CD14-positive monocyte (primary cell): ENCODE results near the gene DENND5B. TPM values are rescaled to one million over a fixed set of nuclear protein-coding genes. Genes with fewer than 3 reads are reported as not detected.

Source experiments
- DNase-seq, 3 donors: peaks; one replicate each; pipeline ENCODE4 v3.0.0-alpha.2; 2011 to 2022
- H2AFZ ChIP-seq: 2 replicates; pipeline ENCODE4 v1.6.0; 2012; ENCODE audit warnings: mild to moderate bottlenecking, low read depth, low read length, inconsistent platforms; ENCODE audit not compliant: insufficient read depth, poor library complexity, severe bottlenecking
- H3K27ac ChIP-seq, 2 donors: 1 replicate in 1 of 2; 2 replicates in 1 of 2; pipeline ENCODE4 v1.5.1; 2012 to 2013; ENCODE audit warnings: low read length in 2 of 2, control low read depth in 1 of 2, inconsistent platforms in 1 of 2, low read depth in 1 of 2, mild to moderate bottlenecking in 1 of 2
- H3K27me3 ChIP-seq, 2 donors: one replicate each; pipeline versions ENCODE4 v1.6.0 to v1.6.1; 2011 to 2013; ENCODE audit warnings: low read length in 2 of 2; ENCODE audit not compliant: control insufficient read depth in 2 of 2, insufficient read depth in 2 of 2
- H3K36me3 ChIP-seq, 2 donors: replicated peaks in 1 of 2; 1 replicate in 1 of 2; 2 replicates in 1 of 2; pipeline versions ENCODE4 v1.5.1 to v1.6.1; 2012 to 2013; ENCODE audit warnings: low read length in 2 of 2, control low read depth in 1 of 2, inconsistent platforms in 1 of 2, mild to moderate bottlenecking in 1 of 2; ENCODE audit not compliant: insufficient read depth in 2 of 2, control insufficient read depth in 1 of 2
- H3K4me1 ChIP-seq, 2 donors: 1 replicate in 1 of 2; 2 replicates in 1 of 2; pipeline versions ENCODE4 v1.5.1 to v1.6.1; 2012 to 2013; ENCODE audit warnings: low read length in 2 of 2, control low read depth in 1 of 2, inconsistent platforms in 1 of 2, mild to moderate bottlenecking in 1 of 2, moderate library complexity in 1 of 2; ENCODE audit not compliant: insufficient read depth in 2 of 2, control insufficient read depth in 1 of 2
- H3K4me2 ChIP-seq: replicated peaks from 2 replicates; pipeline ENCODE3; 2012; ENCODE audit warnings: low read length, moderate library complexity, mild to moderate bottlenecking; ENCODE audit not compliant: poor library complexity, severe bottlenecking; ENCODE audit errors: extremely low read depth
- H3K4me3 ChIP-seq, 3 experiments: fragments of 200-600 bp in 1 of 3; sonication (generic) in 1 of 3; replicated peaks in 1 of 3; 1 replicate in 2 of 3; 2 replicates in 1 of 3; pipeline ENCODE4 v1.5.1; 2011 to 2013; ENCODE audit warnings: low read length in 3 of 3, mild to moderate bottlenecking in 3 of 3, control low read depth in 2 of 3, low read depth in 2 of 3, inconsistent platforms in 1 of 3, moderate library complexity in 1 of 3
- H3K79me2 ChIP-seq: 2 replicates; pipeline ENCODE4 v1.6.0; 2012; ENCODE audit warnings: mild to moderate bottlenecking, control low read depth, inconsistent platforms, low read length, moderate library complexity; ENCODE audit not compliant: insufficient read depth
- H3K9ac ChIP-seq: 2 replicates; pipeline ENCODE4 v1.6.0; 2017; ENCODE audit warnings: low read length, mild to moderate bottlenecking; ENCODE audit not compliant: insufficient read depth, poor library complexity, severe bottlenecking
- H3K9me3 ChIP-seq, 2 donors: replicated peaks in 1 of 2; 1 replicate in 1 of 2; 2 replicates in 1 of 2; pipeline versions ENCODE4 v1.5.1 to v1.6.1; 2012 to 2013; ENCODE audit warnings: low read length in 2 of 2, control low read depth in 1 of 2; ENCODE audit not compliant: control insufficient read depth in 1 of 2, insufficient read depth in 1 of 2
- H4K20me1 ChIP-seq: 2 replicates; pipeline ENCODE4 v1.6.0; 2012; ENCODE audit warnings: mild to moderate bottlenecking, low read length, control low read depth, moderate library complexity; ENCODE audit not compliant: insufficient read depth
- H3K27ac Mint-ChIP-seq, 7 donors: one replicate each; pipeline ENCODE4 v1.8.0; 2020; ENCODE audit warnings: mild to moderate bottlenecking in 7 of 7, mixed read lengths in 7 of 7, moderate library complexity in 6 of 7, inconsistent platforms in 2 of 7
- H3K27me3 Mint-ChIP-seq, 3 donors: one replicate each; pipeline ENCODE4 v1.8.0; 2021 to 2022; ENCODE audit warnings: low read depth in 3 of 3, mild to moderate bottlenecking in 3 of 3, mixed read lengths in 3 of 3, moderate library complexity in 3 of 3, inconsistent platforms in 1 of 3
- H3K36me3 Mint-ChIP-seq, 2 donors: one replicate each; pipeline ENCODE4 v1.8.0; 2020; ENCODE audit warnings: mixed read lengths in 2 of 2, inconsistent platforms in 1 of 2, mild to moderate bottlenecking in 1 of 2
- H3K4me1 Mint-ChIP-seq: one replicate; pipeline ENCODE4 v1.8.0; 2020; ENCODE audit warnings: mild to moderate bottlenecking, mixed read lengths
- H3K4me3 Mint-ChIP-seq, 2 donors: one replicate each; pipeline ENCODE4 v1.8.0; 2020; ENCODE audit warnings: mild to moderate bottlenecking in 2 of 2, mixed read lengths in 2 of 2, moderate library complexity in 1 of 2
- H3K9me3 Mint-ChIP-seq, 7 donors: one replicate each; pipeline ENCODE4 v1.8.0; 2020 to 2022; ENCODE audit warnings: mixed read lengths in 7 of 7, mild to moderate bottlenecking in 6 of 7, moderate library complexity in 6 of 7, inconsistent platforms in 2 of 7
- WGBS: methylation state at CpG from one replicate; pipeline ENCODE4 v1.1.5; 2013; ENCODE audit warnings: missing lambda C conversion rate; ENCODE audit not compliant: insufficient coverage; 5-methylcytosine and 5-hydroxymethylcytosine counted together
- intact Hi-C, 2 donors: fragments of 100-400 bp; cut with micrococcal nuclease; formaldehyde crosslinking; loops; one replicate each; pipeline versions ENCODE4 v1.15.0 to v1.15.1; 2023
- polyA plus RNA-seq, 3 donors: library from polyadenylated mRNA; depleted of rRNA in 1 of 3; unstranded in 2 of 3; stranded (reverse) in 1 of 3; fragments of 300-500 nt in 2 of 3; fragments of >200 nt in 1 of 3; fragmentation: Illumina TruSeq in 2 of 3; gene quantifications; 1 replicate in 2 of 3; 2 replicates in 1 of 3; pipeline ENCODE4 v1.2.3, GENCODE V29; 2012 to 2021
- TF ChIP-seq, protein P1 (sequence below): fragments of 200-600 bp; IDR thresholded peaks from one replicate; pipeline ENCODE4 v1.8.0; 2022; ENCODE audit warnings: antibody characterized with exemption, mild to moderate bottlenecking

The DENND5B gene
- polyA plus RNA-seq, 3 donors, result 0.23 to 0.36 (median 0.36) TPM

- no peak overlapping the region for H2AFZ ChIP-seq
- H3K4me1 ChIP-seq, result peaks cover 6 to 8% of the 10 kb centered on the region in 2 donors
- H3K9me3 Mint-ChIP-seq, result peaks cover 0 to 1% (median 0%) of the 10 kb centered on the region in 7 donors
- H3K27me3 ChIP-seq, result no peaks in the 10 kb centered on the region
- TF ChIP-seq, protein P1, sequence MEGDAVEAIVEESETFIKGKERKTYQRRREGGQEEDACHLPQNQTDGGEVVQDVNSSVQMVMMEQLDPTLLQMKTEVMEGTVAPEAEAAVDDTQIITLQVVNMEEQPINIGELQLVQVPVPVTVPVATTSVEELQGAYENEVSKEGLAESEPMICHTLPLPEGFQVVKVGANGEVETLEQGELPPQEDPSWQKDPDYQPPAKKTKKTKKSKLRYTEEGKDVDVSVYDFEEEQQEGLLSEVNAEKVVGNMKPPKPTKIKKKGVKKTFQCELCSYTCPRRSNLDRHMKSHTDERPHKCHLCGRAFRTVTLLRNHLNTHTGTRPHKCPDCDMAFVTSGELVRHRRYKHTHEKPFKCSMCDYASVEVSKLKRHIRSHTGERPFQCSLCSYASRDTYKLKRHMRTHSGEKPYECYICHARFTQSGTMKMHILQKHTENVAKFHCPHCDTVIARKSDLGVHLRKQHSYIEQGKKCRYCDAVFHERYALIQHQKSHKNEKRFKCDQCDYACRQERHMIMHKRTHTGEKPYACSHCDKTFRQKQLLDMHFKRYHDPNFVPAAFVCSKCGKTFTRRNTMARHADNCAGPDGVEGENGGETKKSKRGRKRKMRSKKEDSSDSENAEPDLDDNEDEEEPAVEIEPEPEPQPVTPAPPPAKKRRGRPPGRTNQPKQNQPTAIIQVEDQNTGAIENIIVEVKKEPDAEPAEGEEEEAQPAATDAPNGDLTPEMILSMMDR, result no peak
- H4K20me1 ChIP-seq, result no peaks in the 10 kb centered on the region
- H3K27ac Mint-ChIP-seq, result no peak overlapping the region
- 100% methylated on average over 3 of the region's 4 CpGs for WGBS
- no peak overlapping the region for H3K27ac ChIP-seq
- intact Hi-C loops, result no loop called here
- no peaks in the 10 kb centered on the region for H3K79me2 ChIP-seq
- H3K36me3 Mint-ChIP-seq, result no peaks in the 10 kb centered on the region
- no peaks in the 10 kb centered on the region for H3K9me3 ChIP-seq
- DNase-seq, result no peak
- no peak overlapping the region for H3K4me3 Mint-ChIP-seq
- H3K27me3 Mint-ChIP-seq, result no peaks in the 10 kb centered on the region
- no peaks in the 10 kb centered on the region for H3K36me3 ChIP-seq
- no peak overlapping the region for H3K9ac ChIP-seq
- H3K4me2 ChIP-seq, result no peak overlapping the region
- peaks cover 18% of the 10 kb centered on the region for H3K4me1 Mint-ChIP-seq
- H3K4me3 ChIP-seq, result no peak overlapping the region
Measured at GRCh38 chr12:31527083-31527482, 63.9 kb downstream of the DENND5B start.

GRCh38 chr12:31526158-31526546, 64.8 kb downstream of the DENND5B start:
- H3K4me1 ChIP-seq, result peaks cover 6 to 8% of the 10 kb centered on the region in 2 donors
- H3K27ac ChIP-seq, result no peak overlapping the region
- no peak overlapping the region for H3K4me3 ChIP-seq
- DNase-seq, result no peak
- no peaks in the 10 kb centered on the region for H3K9me3 ChIP-seq
- no CpG with 5 or more reads among the region's 4 CpGs for WGBS
- H3K9ac ChIP-seq, result no peak overlapping the region
- TF ChIP-seq, protein P1, result no peak
- H3K79me2 ChIP-seq, result no peaks in the 10 kb centered on the region
- no peaks in the 10 kb centered on the region for H3K27me3 ChIP-seq
- Mint-ChIP-seq H3K4me3 (no peak overlapping the region), H3K36me3 (no peaks in the 10 kb centered on the region), H3K9me3 (peaks cover 0 to under 1% (median 0%) of the 10 kb centered on the region in 7 donors), H3K27me3 (no peaks in the 10 kb centered on the region), H3K27ac (no peak overlapping the region), H3K4me1 (peaks cover 18% of the 10 kb centered on the region)
- no peaks in the 10 kb centered on the region for H3K36me3 ChIP-seq
- H4K20me1 ChIP-seq, result no peaks in the 10 kb centered on the region
- no peak overlapping the region for H2AFZ ChIP-seq
- no peak overlapping the region for H3K4me2 ChIP-seq
- intact Hi-C loops, result no loop called here
